ENCODE measurements around the gene FLYWCH2. TPM values are rescaled to one million over a fixed set of nuclear protein-coding genes. Genes with fewer than 3 reads are reported as not detected.
A peak's percentile ranks its signal among the peaks of the same experiment; 100 is the strongest.

The FLYWCH2 gene
- total and polyA plus RNA-seq, 9 of the 15 experiments (the other 6 are each of a cell fraction or from before 2014, with no cell fraction given): 0.70 to 55.5 (median 7.6) TPM

- TF ChIP-seq EP400 (IDR thresholded peaks at IDR 0.05) (peak; percentile 52; the same call in 1 of the 2 replicates), NCOA6 (IDR thresholded peaks at IDR 0.05) (0 out of 2 replicates have a peak, but pooled peaks have one; percentile 41), ZNF175 (CRISPR knock-in tag; IDR thresholded peaks at IDR 0.05; ENCODE audit: low read depth) (peak; percentile 70; the same call in 1 of the 2 replicates), PTRF (tag; IDR thresholded peaks at IDR 0.05) (no peak), HNRNPUL1 (IDR thresholded peaks at IDR 0.05; ENCODE audit: low read length) (no peak), E2F3 (CRISPR knock-in tag; IDR thresholded peaks at IDR 0.05) (peak; percentile 78), GABPA (tag; conservative IDR thresholded peaks at IDR 0.05; ENCODE audit: low read depth) (0 out of 2 replicates have a peak, but pooled peaks have one; percentile 19), U2AF1 (optimal IDR thresholded peaks at IDR 0.05; ENCODE audit: low read depth, low read length) (no peak), ZNF274 (IDR thresholded peaks at IDR 0.05; ENCODE audit: borderline replicate concordance, low read depth, low read length) (no peak), ZNF407 (IDR thresholded peaks at IDR 0.05; ENCODE audit: low read depth) (no peak), ATF7 (IDR thresholded peaks at IDR 0.05) (peak; percentile 85), NR2C2 (CRISPR knock-in tag; IDR thresholded peaks at IDR 0.05) (no peak), NR2C2 (tag; IDR thresholded peaks at IDR 0.05) (peak; percentile 66), RBM22 (IDR thresholded peaks at IDR 0.05; ENCODE audit: low read depth, low read length, poor library complexity, severe bottlenecking) (no peak), FOXP1 (CRISPR knock-in tag; IDR thresholded peaks at IDR 0.05) (peak; percentile 58; the same call in 1 of the 2 replicates), SREBF2 (CRISPR knock-in tag; IDR thresholded peaks at IDR 0.05) (no peak), ZBTB12 (CRISPR knock-in tag; IDR thresholded peaks at IDR 0.05) (no peak), VEZF1 (CRISPR knock-in tag; IDR thresholded peaks at IDR 0.05) (peak; percentile 74)
Observed at GRCh38 chr16:2911638-2912329, 28.8 kb downstream of the FLYWCH2 start, which contains the start of gene FLYWCH1 (continued).
